Activated CD4-positive, alpha-beta T cell treated with anti-CD3 and anti-CD28 coated beads for 48 hours (primary cell): ENCODE results near the gene TMEM39B.
"Not testable (repeated sequence)": the region's sequence is repeated elsewhere in the genome, so short reads cannot be mapped to it uniquely, and the experiment has no call there.

Source experiments
- DNase-seq: peaks from one replicate; pipeline ENCODE4 v3.0.0-alpha.2; 2020

TMEM39B gene

DNA sequence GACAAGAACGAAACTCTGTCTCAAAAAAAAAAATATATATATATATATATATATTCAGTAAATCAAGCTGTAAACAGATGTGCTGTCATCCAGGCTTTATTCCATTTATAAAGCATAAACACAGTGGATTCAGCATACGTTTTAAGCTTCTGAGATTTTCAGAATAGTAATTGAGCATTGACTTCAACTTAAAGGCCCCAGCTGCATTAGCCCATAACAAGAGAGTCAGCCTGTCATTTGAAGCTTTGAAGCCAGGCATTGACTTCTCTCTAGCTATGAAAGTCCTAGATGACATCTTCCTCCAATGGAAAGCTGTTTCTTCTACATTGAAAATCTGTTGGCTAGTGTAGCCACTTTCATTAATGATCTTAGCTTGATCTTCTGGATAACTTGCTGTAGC lies 41.7 kb downstream of the TMEM39B start:
- no peak for DNase-seq

DNA sequence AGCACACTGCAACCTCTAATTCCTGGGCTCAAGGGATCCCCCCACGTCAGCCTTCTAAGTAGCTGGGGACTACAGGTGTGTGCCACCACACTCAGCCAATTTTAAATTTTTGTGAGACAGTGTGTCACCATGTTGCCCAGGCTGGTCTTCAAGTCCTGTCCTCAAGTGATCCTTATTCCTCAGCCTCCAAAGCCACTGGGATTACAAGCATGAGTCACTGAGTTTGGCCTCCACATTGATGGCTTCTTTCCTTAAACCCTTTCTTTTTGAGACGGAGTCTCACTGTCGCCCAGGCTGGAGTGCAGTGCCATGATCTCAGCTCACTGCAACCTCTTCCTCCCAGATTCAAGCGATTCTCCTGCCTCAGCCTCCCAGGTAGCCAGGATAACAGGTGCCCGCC lies 42.8 kb downstream of the TMEM39B start:
- no peak for DNase-seq

GRCh38 chr1:32116531-32116930 lies 43.8 kb downstream of the TMEM39B start:
- no peak for DNase-seq

- no peak for DNase-seq
Observed at GRCh38 chr1:32122151-32122550, 49.4 kb downstream of the TMEM39B start.

DNA sequence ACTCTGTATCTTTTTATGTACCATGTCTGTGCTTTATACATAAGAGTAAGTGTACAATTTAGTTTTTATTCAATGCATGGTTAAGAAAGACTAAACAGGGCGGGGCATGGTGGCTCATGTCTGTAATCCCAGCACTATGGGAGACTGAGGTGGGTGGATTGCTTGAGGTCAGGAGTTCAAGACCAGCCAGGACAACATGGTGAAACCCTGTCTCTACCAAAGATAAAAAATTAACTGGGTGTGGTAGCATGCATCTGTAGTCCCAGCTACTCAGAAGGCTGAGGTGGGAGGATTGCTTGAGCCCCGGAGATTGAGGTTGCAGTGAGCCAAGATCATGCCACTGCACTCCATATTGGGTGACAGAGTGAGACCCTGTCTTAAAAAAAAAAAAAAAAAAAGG lies 50.6 kb downstream of the TMEM39B start:
- not testable (repeated sequence) for DNase-seq

GRCh38 chr1:32125313-32125712 lies 52.6 kb downstream of the TMEM39B start:
- DNase-seq: no peak

GRCh38 chr1:32126770-32127169 lies 54.0 kb downstream of the TMEM39B start:
- DNase-seq: no peak

DNA sequence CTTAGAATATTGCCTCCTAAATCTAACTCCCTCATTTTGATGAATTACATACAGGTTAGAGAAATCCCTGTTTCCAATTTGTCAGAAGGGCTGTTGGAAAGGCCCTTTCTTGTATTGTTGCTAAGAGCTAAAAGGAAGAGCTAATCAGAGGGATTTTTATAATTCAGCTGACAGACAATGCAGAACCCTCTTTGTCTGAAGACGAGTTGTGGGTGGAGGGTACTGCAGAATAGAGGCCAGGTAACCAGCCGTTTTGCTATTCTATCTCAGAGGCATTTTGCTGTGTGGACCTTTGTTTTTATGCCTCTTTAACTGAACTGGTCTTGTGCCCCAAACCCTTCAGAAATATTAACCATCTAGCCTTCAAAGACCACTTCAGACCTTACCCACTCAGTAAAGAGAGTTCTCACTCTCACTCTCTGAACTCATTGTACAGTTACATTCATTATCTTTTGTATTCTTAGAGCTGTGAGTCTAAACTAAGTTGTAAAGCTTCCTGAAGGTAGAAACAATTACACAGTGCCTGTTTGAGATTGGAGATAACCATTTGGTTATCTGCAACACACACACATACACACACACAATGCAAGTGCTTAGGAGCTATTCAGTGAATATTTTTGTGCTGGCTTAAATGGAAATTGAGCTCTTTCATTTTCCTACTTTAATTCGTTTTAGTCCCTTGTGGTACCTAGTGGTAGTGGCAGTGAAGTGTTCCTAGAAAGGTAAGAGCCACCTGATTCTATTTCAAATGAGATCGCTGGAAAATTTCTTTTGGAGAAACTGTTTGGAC lies 54.9 kb downstream of the TMEM39B start:
- DNase-seq: no peak

GRCh38 chr1:32128479-32128878 lies 55.7 kb downstream of the TMEM39B start:
- DNase-seq: no peak

DNA sequence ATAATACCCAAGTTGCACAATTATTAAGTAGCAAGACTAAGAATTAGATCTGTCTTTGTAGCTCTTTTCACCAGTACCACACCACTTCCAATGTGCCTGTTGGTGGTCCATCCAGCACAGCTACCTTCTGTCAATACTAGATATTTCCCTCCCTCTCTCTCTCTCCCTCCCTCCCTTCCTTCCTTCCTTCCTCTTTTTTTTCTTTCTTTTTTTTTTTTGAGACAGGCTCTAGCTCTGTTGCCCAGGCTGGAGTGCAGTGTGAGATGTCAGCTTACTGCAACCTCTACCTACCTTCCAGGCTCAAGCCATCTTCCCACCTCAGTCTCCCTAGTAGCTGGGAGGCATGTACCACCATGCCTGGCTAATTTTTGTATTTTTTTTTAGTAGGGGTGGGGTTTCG lies 56.2 kb downstream of the TMEM39B start:
- no peak for DNase-seq

- not testable (repeated sequence) for DNase-seq
Observed at GRCh38 chr1:32133950-32134280, 61.2 kb downstream of the TMEM39B start.

GRCh38 chr1:32137111-32137510 lies 64.4 kb downstream of the TMEM39B start:
- DNase-seq: no peak

DNA sequence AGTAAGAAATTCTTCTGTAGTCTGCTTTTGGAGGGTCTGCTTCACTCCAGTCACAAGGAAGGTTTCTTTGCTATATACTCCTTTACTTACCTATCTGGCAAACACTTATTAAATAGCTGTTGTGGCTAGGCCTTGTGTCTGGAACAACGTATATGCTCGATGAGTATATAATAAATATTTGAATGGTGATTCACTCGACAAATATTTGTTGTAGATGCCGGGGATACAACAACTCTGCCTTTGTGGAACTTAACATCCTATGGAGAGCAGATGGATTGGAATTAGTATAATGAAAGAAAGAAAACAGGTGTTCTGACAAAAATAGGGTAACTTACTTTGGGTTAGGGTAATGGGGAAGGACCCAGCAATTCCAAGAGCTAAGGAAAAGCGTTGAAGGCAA lies 66.2 kb downstream of the TMEM39B start:
- DNase-seq: no peak

- DNase-seq: no peak
Observed at GRCh38 chr1:32142446-32143301, 69.9 kb downstream of the TMEM39B start.

GRCh38 chr1:32143302-32143695 lies 70.6 kb downstream of the TMEM39B start:
- DNase-seq: not testable (repeated sequence)

GRCh38 chr1:32144033-32144432 lies 71.3 kb downstream of the TMEM39B start:
- DNase-seq: no peak

GRCh38 chr1:32147799-32148198 lies 75.1 kb downstream of the TMEM39B start:
- not testable (repeated sequence) for DNase-seq

DNA sequence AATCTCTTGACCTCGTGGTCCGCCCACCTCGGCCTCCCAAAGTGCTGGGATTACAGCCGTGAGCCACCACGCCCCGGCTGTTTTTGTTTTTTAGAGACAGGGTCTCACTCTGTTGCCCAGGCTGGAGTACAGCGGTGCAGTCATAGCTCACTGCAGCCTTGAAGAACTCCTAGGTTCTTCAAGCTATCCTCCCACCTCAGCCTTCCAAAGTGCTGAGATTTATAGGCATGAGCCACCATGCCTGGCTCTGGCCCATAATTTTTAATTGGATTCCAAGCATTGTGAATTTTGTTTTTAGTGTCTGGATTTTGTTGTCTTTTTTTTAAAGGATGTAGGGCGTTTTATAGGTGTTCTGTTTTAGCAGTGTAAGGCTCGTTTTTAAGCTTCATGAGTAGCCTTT lies 78.1 kb downstream of the TMEM39B start:
- no peak for DNase-seq

- no peak for DNase-seq
Observed at GRCh38 chr1:32151319-32151787, 78.6 kb downstream of the TMEM39B start.
